ENCODE measurements around the gene TMEM81. TPM values are rescaled to one million over a fixed set of nuclear protein-coding genes. Genes with fewer than 3 reads are reported as not detected.

The TMEM81 gene
- total RNA-seq, 1 experiment from 2014 or later = 6.0 TPM

DNA sequence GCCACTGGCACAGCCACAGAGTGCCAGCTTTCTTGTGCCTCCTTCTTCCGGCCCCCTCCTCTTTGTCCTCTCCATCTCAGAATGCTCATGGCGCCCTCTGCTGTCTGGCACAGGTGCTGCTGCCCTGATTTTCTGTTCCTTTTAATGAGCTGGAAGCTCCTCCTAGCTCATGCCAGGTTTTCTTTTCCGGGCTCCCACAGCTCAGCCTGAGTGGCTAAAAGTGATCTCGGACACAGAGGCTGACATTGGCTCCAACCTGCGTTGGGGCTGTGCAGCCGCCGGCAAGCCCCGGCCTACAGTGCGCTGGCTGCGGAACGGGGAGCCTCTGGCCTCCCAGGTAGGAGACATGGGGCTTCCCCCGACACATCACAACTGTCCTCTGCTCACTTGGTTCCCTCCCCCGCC lies 22.6 kb downstream of the TMEM81 start:
- peak; percentile 77 for DNase-seq (ENCODE audit: extremely low read depth, low read depth)

DNA sequence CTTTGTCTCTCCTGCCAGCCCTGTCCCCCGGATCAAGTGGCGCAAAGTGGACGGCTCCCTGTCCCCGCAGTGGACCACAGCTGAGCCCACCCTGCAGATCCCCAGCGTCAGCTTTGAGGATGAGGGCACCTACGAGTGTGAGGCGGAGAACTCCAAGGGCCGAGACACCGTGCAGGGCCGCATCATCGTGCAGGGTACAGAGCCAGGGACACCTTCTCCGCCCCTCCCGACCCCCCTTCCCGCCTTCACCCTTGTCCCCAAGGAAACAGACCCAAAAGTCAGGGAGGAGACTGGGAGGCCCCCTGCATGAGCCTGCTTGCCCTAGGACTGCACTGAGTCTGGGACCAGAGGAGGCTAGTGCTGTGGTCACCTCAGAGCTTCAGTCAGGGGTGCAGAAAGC lies 23.0 kb downstream of the TMEM81 start:
- no peak for DNase-seq (ENCODE audit: extremely low read depth, low read depth)

DNA sequence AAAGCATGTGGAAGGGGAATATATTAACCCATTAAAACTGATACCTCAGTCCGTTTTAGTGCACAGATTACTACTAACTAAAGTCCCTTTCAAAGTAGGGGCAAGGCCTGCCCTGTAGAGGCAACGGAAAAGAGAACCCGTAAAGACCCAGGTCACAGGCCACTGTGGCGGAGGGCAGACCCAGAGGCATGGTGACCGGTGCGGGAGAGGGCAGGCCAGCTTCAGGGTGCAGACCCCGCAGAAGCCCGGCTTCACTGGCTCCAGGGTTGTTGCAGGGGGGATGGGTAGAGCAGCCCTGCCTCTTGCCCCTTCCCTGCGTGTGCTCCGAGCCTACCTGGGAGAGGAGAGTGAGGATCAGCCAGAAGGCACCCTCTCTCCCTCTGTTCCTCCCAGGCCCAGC lies 23.5 kb downstream of the TMEM81 start:
- DNase-seq (ENCODE audit: extremely low read depth, low read depth) = no peak

- DNase-seq (ENCODE audit: extremely low read depth, low read depth) = no peak
Measured at GRCh38 chr1:205059660-205060059, 24.6 kb downstream of the TMEM81 start.

- DNase-seq (ENCODE audit: extremely low read depth, low read depth) = no peak
Measured at GRCh38 chr1:205058853-205059252, 25.4 kb downstream of the TMEM81 start.

DNA sequence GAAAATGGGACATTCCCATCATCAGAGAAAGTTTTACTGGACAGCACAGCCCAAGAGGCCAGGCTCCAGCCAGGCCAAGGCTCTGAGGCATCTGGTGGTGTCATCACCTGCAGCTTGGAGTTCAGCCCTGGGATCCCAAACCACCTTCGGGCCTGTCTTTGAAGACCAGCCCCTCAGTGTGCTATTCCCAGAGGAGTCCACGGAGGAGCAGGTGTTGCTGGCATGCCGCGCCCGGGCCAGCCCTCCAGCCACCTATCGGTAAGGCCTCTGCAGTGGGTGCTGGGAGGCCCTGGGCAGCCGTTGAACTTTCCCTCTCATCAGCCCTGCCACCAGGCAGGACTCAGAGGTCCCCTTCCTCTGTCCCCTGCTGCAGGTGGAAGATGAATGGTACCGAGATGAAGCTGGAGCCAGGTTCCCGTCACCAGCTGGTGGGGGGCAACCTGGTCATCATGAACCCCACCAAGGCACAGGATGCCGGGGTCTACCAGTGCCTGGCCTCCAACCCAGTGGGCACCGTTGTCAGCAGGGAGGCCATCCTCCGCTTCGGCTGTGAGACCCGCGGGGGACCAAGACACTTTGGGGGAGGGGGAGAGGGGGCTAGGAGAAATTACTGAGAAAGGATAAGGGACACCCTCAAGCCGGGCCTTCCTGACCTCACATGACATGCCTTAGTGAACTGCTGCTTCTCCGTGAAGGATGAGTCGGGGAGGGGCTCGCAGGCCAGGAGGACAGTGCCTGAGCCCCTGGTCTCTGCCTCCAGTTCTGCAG lies 26.3 kb downstream of the TMEM81 start:
- DNase-seq (ENCODE audit: extremely low read depth, low read depth) = no peak

DNA sequence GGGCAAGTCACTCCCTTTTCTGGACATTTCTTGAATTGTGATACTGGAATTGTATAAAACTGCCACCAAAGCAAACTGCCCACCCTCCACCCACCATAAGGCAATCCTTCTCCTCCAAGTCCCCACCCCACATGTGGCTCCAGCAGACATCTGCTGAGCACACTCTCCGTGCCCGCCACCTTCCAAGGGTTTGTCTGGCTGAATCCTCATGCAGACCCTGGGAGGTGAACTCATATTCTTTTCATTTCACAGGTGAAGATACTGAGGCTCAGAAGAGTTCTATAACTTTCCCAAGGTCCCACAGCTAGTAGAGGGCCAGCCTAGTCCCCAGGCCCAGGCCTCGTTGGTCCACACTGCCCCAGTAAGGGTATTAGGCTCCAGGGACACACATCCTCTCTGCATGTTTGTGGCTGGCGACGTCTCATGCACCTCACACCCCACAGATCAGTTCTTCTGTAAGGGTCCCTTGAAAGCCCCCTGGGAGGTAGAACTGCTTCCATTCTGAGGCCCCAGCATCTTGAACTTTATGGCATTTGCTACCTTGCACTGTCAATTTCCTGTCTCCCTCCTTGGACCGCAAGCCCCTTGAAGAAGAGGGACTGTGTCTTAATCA lies 27.2 kb downstream of the TMEM81 start:
- no peak for DNase-seq (ENCODE audit: extremely low read depth, low read depth)

- DNase-seq (ENCODE audit: extremely low read depth, low read depth) = no peak
Measured at GRCh38 chr1:205056188-205056611, 28.1 kb downstream of the TMEM81 start.

- no peak for DNase-seq (ENCODE audit: extremely low read depth, low read depth)
Measured at GRCh38 chr1:205054013-205054412, 30.2 kb downstream of the TMEM81 start.

- no peak for DNase-seq (ENCODE audit: extremely low read depth, low read depth)
Measured at GRCh38 chr1:205053296-205053695, 31.0 kb downstream of the TMEM81 start.

- DNase-seq (ENCODE audit: extremely low read depth, low read depth) = no peak
Measured at GRCh38 chr1:205052690-205053089, 31.6 kb downstream of the TMEM81 start.

DNA sequence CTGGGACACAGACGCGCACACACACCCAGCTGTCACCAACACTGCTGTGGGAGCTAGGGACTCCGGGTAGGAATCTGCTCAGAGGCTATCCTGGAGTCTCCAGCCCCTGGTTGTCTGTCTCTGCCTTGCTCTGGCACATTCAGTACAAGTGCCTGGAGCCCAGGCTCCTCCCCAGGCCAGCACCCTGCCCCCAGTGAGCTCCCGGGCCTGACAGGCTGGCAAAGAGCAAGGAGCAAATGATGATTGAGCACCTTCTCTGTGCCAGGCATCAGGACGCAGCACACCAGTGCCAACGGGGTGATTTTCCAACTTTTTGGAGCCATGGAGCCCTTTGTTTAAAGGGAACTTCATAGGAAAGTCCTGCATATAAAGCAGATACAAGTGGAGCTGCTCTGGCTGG lies 34.8 kb downstream of the TMEM81 start:
- DNase-seq (ENCODE audit: extremely low read depth, low read depth) = no peak

- no peak for DNase-seq (ENCODE audit: extremely low read depth, low read depth)
Measured at GRCh38 chr1:205048382-205048781, 35.9 kb downstream of the TMEM81 start.

DNA sequence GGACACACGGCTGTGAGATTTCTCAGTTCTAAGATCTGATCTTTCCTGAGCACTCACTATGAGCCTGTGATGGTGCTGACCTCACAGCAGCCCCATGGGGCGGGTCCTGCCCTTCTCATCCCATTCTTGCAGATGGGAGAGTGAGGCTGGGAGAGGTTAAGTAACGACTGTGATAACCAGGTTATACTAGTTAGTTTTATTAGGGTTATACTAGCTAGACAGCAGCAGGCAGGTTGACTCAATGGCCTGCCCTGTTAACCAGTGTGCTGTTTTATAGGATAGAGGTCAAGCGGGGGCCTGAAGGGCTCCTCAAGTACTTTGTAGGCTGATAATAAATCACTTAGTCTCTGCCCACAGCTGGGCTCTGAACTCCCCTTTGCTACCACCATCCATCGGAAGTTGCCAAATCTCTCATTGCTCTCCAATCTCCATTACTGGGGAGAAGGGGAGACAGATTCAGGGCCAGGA lies 36.5 kb downstream of the TMEM81 start:
- DNase-seq (ENCODE audit: extremely low read depth, low read depth) = no peak

GRCh38 chr1:205046870-205047269 lies 37.4 kb downstream of the TMEM81 start:
- no peak for DNase-seq (ENCODE audit: extremely low read depth, low read depth)

- DNase-seq (ENCODE audit: extremely low read depth, low read depth) = no peak
Measured at GRCh38 chr1:205045146-205045545, 39.1 kb downstream of the TMEM81 start.

DNA sequence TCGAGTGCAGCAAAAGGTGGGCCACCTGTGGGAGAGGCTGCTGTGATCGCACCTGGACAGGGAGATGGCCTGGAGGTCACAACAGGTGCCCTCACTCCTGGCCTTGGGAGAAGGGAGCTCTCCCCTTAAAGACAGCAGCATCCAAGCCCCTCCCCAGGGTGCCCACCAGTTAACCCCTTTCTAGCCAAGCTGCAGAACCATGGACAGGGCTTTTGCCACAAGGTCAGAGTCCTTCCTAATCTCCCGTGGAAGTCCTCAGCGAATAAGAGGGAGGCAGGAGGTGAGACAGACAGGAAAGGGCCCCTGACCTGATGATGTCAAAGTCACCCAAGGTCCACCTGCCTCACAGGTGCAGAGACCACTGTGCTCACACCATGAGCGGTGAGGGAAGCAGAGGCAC lies 39.5 kb downstream of the TMEM81 start:
- no peak for DNase-seq (ENCODE audit: extremely low read depth, low read depth)

GRCh38 chr1:205043866-205044265 lies 40.4 kb downstream of the TMEM81 start:
- DNase-seq (ENCODE audit: extremely low read depth, low read depth) = no peak

DNA sequence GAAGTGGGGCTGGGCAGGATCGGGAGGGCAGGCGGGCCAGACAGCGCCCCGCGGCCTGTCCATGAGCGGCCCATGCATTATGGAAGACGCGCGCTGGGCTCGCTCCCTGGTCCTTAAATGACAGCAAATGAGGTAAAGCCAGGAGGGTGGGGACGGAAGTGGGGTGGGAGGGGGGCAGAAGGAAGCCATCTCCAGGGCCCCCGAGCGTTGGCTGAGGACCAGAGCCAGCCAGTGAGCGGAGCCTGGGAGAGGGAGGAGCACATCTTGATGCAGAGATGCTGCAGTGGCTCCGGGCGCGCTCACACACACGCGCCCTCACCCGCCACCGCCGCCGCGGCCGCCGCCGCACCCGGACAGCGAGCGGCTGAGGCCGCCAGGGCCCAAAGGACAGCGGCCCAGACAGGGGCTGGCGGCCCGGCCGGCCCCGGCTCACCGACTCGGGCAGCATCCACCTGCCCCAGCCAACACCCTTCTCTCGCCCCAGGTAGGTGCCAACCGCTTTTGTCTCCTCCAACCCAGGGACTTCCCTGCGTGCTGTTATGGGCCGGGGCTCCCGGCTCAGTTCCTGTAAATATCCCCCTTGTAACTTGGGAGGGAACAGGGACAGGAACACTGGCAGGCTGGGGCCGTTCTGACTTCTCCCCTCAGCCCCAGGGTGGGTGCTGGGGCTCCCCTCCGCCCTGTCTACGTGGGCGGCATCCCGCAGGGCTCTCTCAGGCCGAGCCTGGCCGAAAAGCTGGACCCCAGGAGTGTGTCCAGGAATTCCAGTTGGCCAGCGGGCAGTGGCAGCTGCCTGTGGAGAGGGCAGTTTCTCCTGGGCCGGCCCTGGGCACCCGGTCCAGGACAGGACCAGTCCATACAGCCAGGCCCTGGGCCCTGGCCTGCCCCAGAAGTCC lies 41.1 kb downstream of the TMEM81 start, which contains the start of gene CNTN2:
TSS of gene CNTN2 (plus strand) at position 302 of the 896 bp plus-strand sequence. CDS start 9,974 bp downstream, outside the sequence.
- no peak for DNase-seq (ENCODE audit: extremely low read depth, low read depth)

GRCh38 chr1:205041998-205042910 lies 42.0 kb downstream of the TMEM81 start:
- DNase-seq (ENCODE audit: extremely low read depth, low read depth) = no peak
